Measurements from ENCODE around the gene SLC41A1.

Gene SLC41A1

GRCh38 chr1:205822397-205822796 lies 9.4 kb upstream of the SLC41A1 start:
- Histone ChIP-seq H3K9ac (ENCODE audit: low read depth in 1 of 2, low read length in 2 of 2) (no peak overlapping the region), H3K4me1 (ENCODE audit: control insufficient read depth in 2 of 2, insufficient read depth in 2 of 2, low read length in 2 of 2) (no peaks in the 10 kb centered on the region), H3K36me3 (ENCODE audit: control insufficient read depth in 2 of 2, insufficient read depth in 2 of 2, low read length in 2 of 2) (no peaks in the 10 kb centered on the region), H3K27me3 (ENCODE audit: control insufficient read depth in 2 of 2, insufficient read depth in 2 of 2, low read length in 2 of 2) (no peaks in the 10 kb centered on the region), H3K4me3 (ENCODE audit: low read length in 2 of 2) (no peak overlapping the region), H3K27ac (ENCODE audit: low read depth in 2 of 2, low read length in 2 of 2) (no peak overlapping the region), H3K9me3 (ENCODE audit: control insufficient read depth in 2 of 2, low read length in 2 of 2) (no peaks in the 10 kb centered on the region)

DNA sequence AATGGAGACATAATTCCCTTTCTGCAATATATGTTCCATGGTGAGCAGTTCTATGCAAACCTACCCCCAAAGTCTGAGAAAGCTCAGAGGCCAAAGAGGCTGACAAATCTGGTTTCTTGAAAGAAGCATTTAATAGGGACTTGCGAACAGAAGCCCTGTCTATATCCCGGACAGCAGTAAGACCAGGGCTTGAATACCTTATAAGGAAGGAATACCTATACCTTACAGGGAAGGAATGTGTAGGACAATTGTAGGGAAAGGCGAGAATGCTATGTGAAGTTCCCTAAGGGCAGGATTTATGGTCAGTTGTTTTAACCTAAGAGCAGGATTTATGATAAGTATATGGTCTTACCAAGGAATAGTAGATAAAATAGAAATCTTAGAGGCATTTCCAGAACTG lies 5.0 kb upstream of the SLC41A1 start:
- no peak overlapping the region for H3K9ac ChIP-seq (ENCODE audit: low read depth in 1 of 2, low read length in 2 of 2)
- no peak overlapping the region for H3K27ac ChIP-seq (ENCODE audit: low read depth in 2 of 2, low read length in 2 of 2)
- H3K27me3 ChIP-seq (ENCODE audit: control insufficient read depth in 2 of 2, insufficient read depth in 2 of 2, low read length in 2 of 2) = no peaks in the 10 kb centered on the region
- peaks cover 6% of the 10 kb centered on the region in 2 donors for H3K4me1 ChIP-seq (ENCODE audit: control insufficient read depth in 2 of 2, insufficient read depth in 2 of 2, low read length in 2 of 2)
- no peak overlapping the region for H3K4me3 ChIP-seq (ENCODE audit: low read length in 2 of 2)
- no peaks in the 10 kb centered on the region for H3K9me3 ChIP-seq (ENCODE audit: control insufficient read depth in 2 of 2, low read length in 2 of 2)
- H3K36me3 ChIP-seq (ENCODE audit: control insufficient read depth in 2 of 2, insufficient read depth in 2 of 2, low read length in 2 of 2) = no peaks in the 10 kb centered on the region

GRCh38 chr1:205817364-205817763 lies 4.4 kb upstream of the SLC41A1 start:
- H3K4me3 ChIP-seq (ENCODE audit: low read length in 2 of 2) = no peak overlapping the region
- H3K9me3 ChIP-seq (ENCODE audit: control insufficient read depth in 2 of 2, low read length in 2 of 2) = no peaks in the 10 kb centered on the region
- H3K27ac ChIP-seq (ENCODE audit: low read depth in 2 of 2, low read length in 2 of 2) = no peak overlapping the region
- peaks cover 6 to 7% of the 10 kb centered on the region in 2 donors for H3K4me1 ChIP-seq (ENCODE audit: control insufficient read depth in 2 of 2, insufficient read depth in 2 of 2, low read length in 2 of 2)
- no peak overlapping the region for H3K9ac ChIP-seq (ENCODE audit: low read depth in 1 of 2, low read length in 2 of 2)
- no peaks in the 10 kb centered on the region for H3K36me3 ChIP-seq (ENCODE audit: control insufficient read depth in 2 of 2, insufficient read depth in 2 of 2, low read length in 2 of 2)
- no peaks in the 10 kb centered on the region for H3K27me3 ChIP-seq (ENCODE audit: control insufficient read depth in 2 of 2, insufficient read depth in 2 of 2, low read length in 2 of 2)

DNA sequence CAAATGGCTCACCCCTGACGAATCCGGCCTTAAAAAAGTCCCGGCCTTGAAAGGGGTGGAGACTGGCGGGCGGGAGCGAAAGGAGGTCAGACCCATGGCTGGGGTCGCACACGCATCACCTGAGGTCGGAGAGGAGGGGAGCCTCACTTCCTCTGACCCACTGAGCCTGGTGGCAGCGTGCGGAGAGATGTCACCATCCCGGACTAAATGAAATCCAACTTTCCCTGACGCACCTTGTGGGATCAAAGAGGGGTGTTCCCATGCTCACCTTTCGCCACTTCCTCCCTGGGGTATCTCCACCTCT lies 709 bp upstream of the SLC41A1 start:
- peak overlapping the region; percentile 76 for H3K9ac ChIP-seq (ENCODE audit: low read depth in 1 of 2, low read length in 2 of 2)

DNA sequence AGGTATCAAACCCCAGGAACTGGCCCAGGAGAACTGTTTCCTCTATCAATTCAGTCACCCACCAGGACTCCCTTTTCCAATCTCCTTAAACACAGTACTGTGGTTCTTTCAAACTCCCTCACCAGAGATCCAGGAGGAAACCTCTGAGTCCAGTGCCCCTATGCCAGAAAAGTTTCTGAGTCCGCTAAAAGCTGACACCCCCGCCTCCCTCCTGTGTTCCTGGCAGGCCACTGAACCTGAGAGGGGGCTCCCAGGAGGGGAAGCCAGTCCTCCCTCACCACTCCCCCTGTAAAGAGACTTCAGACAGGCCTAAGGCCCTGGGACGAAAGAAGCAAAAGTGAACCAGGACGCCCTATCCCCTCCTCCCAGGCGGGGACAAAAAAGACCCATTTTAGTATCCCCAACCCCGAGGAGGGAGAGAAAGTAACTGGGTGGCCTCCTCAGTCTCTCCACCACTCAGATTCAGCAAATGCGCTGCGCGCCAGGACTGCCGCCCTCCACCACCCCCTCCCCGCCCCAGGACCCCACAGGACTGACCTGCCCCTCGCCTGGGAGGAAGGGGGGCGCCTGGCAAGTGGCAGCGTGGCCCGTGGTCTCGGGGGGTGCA lies 624 bp downstream of the SLC41A1 start:
- Histone ChIP-seq H3K4me1 (ENCODE audit: control insufficient read depth in 2 of 2, insufficient read depth in 2 of 2, low read length in 2 of 2) (peaks cover 6 to 16% of the 10 kb centered on the region in 2 donors), H3K27ac (ENCODE audit: low read depth in 2 of 2, low read length in 2 of 2) (peak overlapping the region; percentile 64 to 65), H3K36me3 (ENCODE audit: control insufficient read depth in 2 of 2, insufficient read depth in 2 of 2, low read length in 2 of 2) (no peaks in the 10 kb centered on the region), H3K9me3 (ENCODE audit: control insufficient read depth in 2 of 2, low read length in 2 of 2) (no peaks in the 10 kb centered on the region), H3K27me3 (ENCODE audit: control insufficient read depth in 2 of 2, insufficient read depth in 2 of 2, low read length in 2 of 2) (no peaks in the 10 kb centered on the region), H3K9ac (ENCODE audit: low read depth in 1 of 2, low read length in 2 of 2) (peak overlapping the region; percentile 54 to 76), H3K4me3 (ENCODE audit: low read length in 2 of 2) (peak overlapping the region; percentile 78 to 83)

More for the DNA sequence above, 709 bp upstream of the SLC41A1 start:
- Histone ChIP-seq H3K36me3 (ENCODE audit: control insufficient read depth in 2 of 2, insufficient read depth in 2 of 2, low read length in 2 of 2) (no peaks in the 10 kb centered on the region), H3K9me3 (ENCODE audit: control insufficient read depth in 2 of 2, low read length in 2 of 2) (no peaks in the 10 kb centered on the region), H3K27me3 (ENCODE audit: control insufficient read depth in 2 of 2, insufficient read depth in 2 of 2, low read length in 2 of 2) (no peaks in the 10 kb centered on the region), H3K27ac (ENCODE audit: low read depth in 2 of 2, low read length in 2 of 2) (peak overlapping the region in 1 of 2 donors; percentile 65), H3K4me3 (ENCODE audit: low read length in 2 of 2) (peak overlapping the region; percentile 78 to 83), H3K4me1 (ENCODE audit: control insufficient read depth in 2 of 2, insufficient read depth in 2 of 2, low read length in 2 of 2) (peaks cover 6 to 16% of the 10 kb centered on the region in 2 donors)

- Histone ChIP-seq H3K27ac (ENCODE audit: low read depth in 2 of 2, low read length in 2 of 2) (no peak overlapping the region), H3K9ac (ENCODE audit: low read depth in 1 of 2, low read length in 2 of 2) (no peak overlapping the region), H3K4me3 (ENCODE audit: low read length in 2 of 2) (peak overlapping the region in 1 of 2 donors; percentile 78), H3K9me3 (ENCODE audit: control insufficient read depth in 2 of 2, low read length in 2 of 2) (no peaks in the 10 kb centered on the region), H3K27me3 (ENCODE audit: control insufficient read depth in 2 of 2, insufficient read depth in 2 of 2, low read length in 2 of 2) (no peaks in the 10 kb centered on the region), H3K4me1 (ENCODE audit: control insufficient read depth in 2 of 2, insufficient read depth in 2 of 2, low read length in 2 of 2) (peaks cover 6 to 16% of the 10 kb centered on the region in 2 donors), H3K36me3 (ENCODE audit: control insufficient read depth in 2 of 2, insufficient read depth in 2 of 2, low read length in 2 of 2) (no peaks in the 10 kb centered on the region)
Measured at GRCh38 chr1:205811660-205812059, 1.3 kb downstream of the SLC41A1 start.

GRCh38 chr1:205810448-205811157 lies 2.4 kb downstream of the SLC41A1 start:
- Histone ChIP-seq H3K27me3 (ENCODE audit: control insufficient read depth in 2 of 2, insufficient read depth in 2 of 2, low read length in 2 of 2) (no peaks in the 10 kb centered on the region), H3K9ac (ENCODE audit: low read depth in 1 of 2, low read length in 2 of 2) (no peak overlapping the region), H3K4me3 (ENCODE audit: low read length in 2 of 2) (no peak overlapping the region), H3K9me3 (ENCODE audit: control insufficient read depth in 2 of 2, low read length in 2 of 2) (no peaks in the 10 kb centered on the region), H3K36me3 (ENCODE audit: control insufficient read depth in 2 of 2, insufficient read depth in 2 of 2, low read length in 2 of 2) (no peaks in the 10 kb centered on the region), H3K27ac (ENCODE audit: low read depth in 2 of 2, low read length in 2 of 2) (no peak overlapping the region), H3K4me1 (ENCODE audit: control insufficient read depth in 2 of 2, insufficient read depth in 2 of 2, low read length in 2 of 2) (peaks cover 6 to 16% of the 10 kb centered on the region in 2 donors)

DNA sequence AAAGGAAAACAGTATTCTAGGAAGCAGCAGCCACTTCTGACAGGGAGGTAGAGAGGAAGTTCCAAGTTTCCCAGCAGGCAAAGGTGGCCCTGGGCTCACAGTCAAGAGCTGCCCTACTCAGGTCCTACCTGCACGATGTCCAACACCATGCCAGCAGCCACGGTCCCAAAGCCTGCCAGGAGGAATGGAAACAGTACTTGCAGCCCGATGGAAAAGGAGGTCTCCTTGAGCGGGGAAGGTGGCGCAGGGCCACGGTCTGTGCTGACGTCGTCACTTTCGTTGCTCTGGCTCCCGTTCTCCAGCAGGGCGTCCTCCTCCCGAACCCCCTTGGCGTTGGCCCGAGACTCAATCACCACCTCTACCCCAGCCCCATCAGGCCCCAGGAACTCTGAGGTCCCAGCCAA lies 3.1 kb downstream of the SLC41A1 start:
- Histone ChIP-seq H3K27me3 (ENCODE audit: control insufficient read depth in 2 of 2, insufficient read depth in 2 of 2, low read length in 2 of 2) (no peaks in the 10 kb centered on the region), H3K4me3 (ENCODE audit: low read length in 2 of 2) (no peak overlapping the region), H3K27ac (ENCODE audit: low read depth in 2 of 2, low read length in 2 of 2) (no peak overlapping the region), H3K4me1 (ENCODE audit: control insufficient read depth in 2 of 2, insufficient read depth in 2 of 2, low read length in 2 of 2) (peaks cover 6 to 16% of the 10 kb centered on the region in 2 donors), H3K9me3 (ENCODE audit: control insufficient read depth in 2 of 2, low read length in 2 of 2) (no peaks in the 10 kb centered on the region), H3K36me3 (ENCODE audit: control insufficient read depth in 2 of 2, insufficient read depth in 2 of 2, low read length in 2 of 2) (no peaks in the 10 kb centered on the region), H3K9ac (ENCODE audit: low read depth in 1 of 2, low read length in 2 of 2) (no peak overlapping the region)

DNA sequence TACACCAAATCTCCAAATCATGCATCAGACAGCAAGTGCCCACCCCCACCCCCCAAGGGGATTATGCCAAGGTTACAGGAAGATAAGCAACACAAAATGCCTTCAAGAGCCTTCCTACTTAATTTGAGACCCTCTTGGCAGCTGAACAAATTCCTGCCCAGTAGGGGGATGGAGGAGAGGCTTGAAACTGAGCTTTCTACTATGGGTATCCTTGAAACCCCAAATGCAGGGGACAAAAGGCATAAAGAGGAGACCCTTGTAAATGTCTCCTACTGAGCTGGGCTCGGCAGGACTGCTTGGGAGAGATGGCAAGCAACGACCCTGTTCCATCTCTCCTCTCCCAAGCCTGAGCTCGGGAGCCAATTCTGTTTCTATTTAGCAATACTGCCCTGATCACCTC lies 3.5 kb downstream of the SLC41A1 start:
- H3K4me3 ChIP-seq (ENCODE audit: low read length in 2 of 2) = no peak overlapping the region
- no peaks in the 10 kb centered on the region for H3K9me3 ChIP-seq (ENCODE audit: control insufficient read depth in 2 of 2, low read length in 2 of 2)
- peaks cover 6 to 16% of the 10 kb centered on the region in 2 donors for H3K4me1 ChIP-seq (ENCODE audit: control insufficient read depth in 2 of 2, insufficient read depth in 2 of 2, low read length in 2 of 2)
- H3K27me3 ChIP-seq (ENCODE audit: control insufficient read depth in 2 of 2, insufficient read depth in 2 of 2, low read length in 2 of 2) = no peaks in the 10 kb centered on the region
- H3K36me3 ChIP-seq (ENCODE audit: control insufficient read depth in 2 of 2, insufficient read depth in 2 of 2, low read length in 2 of 2) = no peaks in the 10 kb centered on the region
- H3K9ac ChIP-seq (ENCODE audit: low read depth in 1 of 2, low read length in 2 of 2) = no peak overlapping the region
- no peak overlapping the region for H3K27ac ChIP-seq (ENCODE audit: low read depth in 2 of 2, low read length in 2 of 2)

DNA sequence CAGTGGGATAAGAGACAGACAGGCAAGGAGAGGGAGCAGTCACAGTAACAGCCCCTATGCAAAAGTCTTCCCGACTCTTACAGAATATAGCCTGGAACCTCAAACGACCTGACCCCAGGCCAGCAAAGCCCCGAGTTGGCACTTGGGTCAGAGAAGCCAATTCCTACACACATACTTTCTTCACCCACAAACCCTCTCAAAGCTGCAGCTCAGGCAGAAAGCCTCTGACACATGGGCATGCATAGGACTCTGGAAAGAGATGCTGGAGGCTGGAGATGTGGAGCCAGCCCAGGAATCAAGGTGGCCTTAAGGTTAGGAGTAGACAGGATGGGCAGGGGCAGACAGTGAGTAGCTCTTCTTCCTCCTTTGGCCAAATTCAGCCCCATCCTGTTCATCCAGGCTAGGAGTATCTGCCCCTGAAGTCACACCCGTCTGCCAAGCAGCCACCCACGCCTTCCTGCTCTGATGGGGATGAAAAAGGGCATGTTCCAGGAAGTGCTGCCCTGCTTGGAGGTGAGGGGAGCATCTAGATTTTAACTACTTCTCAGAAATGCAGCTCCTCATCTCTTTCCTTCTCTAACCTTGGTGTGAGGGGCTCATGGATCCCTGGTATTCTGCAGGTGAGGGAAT lies 7.8 kb downstream of the SLC41A1 start:
- no peaks in the 10 kb centered on the region for H3K36me3 ChIP-seq (ENCODE audit: control insufficient read depth in 2 of 2, insufficient read depth in 2 of 2, low read length in 2 of 2)
- H3K9me3 ChIP-seq (ENCODE audit: control insufficient read depth in 2 of 2, low read length in 2 of 2) = no peaks in the 10 kb centered on the region
- H3K27ac ChIP-seq (ENCODE audit: low read depth in 2 of 2, low read length in 2 of 2) = no peak overlapping the region
- no peak overlapping the region for H3K4me3 ChIP-seq (ENCODE audit: low read length in 2 of 2)
- H3K27me3 ChIP-seq (ENCODE audit: control insufficient read depth in 2 of 2, insufficient read depth in 2 of 2, low read length in 2 of 2) = no peaks in the 10 kb centered on the region
- no peak overlapping the region for H3K9ac ChIP-seq (ENCODE audit: low read depth in 1 of 2, low read length in 2 of 2)
- H3K4me1 ChIP-seq (ENCODE audit: control insufficient read depth in 2 of 2, insufficient read depth in 2 of 2, low read length in 2 of 2) = peaks cover 0 to 3% of the 10 kb centered on the region in 2 donors
